HEK293 (cell line): Measurements from ENCODE around the gene MAGEC1.

ENCODE experiments used
- BCL11A ChIP-seq: fragments of 450-650 bp; formaldehyde crosslinking; IDR thresholded peaks from 2 replicates; pipeline ENCODE4 v1.5.1; 2016; ENCODE audit warnings: low read depth, missing biosample characterization, missing genetic modification characterization
- GFI1B ChIP-seq: fragments of 450-650 bp; formaldehyde crosslinking; IDR thresholded peaks from 2 replicates; pipeline ENCODE4 v1.5.1; 2016; ENCODE audit warnings: missing biosample characterization, missing genetic modification characterization
- KLF16 ChIP-seq: fragments of 450-650 bp; formaldehyde crosslinking; IDR thresholded peaks from 2 replicates; pipeline ENCODE4 v1.5.1; 2017; ENCODE audit warnings: missing biosample characterization, missing genetic modification characterization
- RBAK ChIP-seq: fragments of 450-650 bp; formaldehyde crosslinking; IDR thresholded peaks from 2 replicates; pipeline ENCODE4 v1.5.1; 2016; ENCODE audit warnings: missing biosample characterization, missing genetic modification characterization
- SALL2 ChIP-seq: fragments of 450-650 bp; formaldehyde crosslinking; IDR thresholded peaks from 2 replicates; pipeline ENCODE4 v1.5.0; 2017; ENCODE audit warnings: missing biosample characterization, mild to moderate bottlenecking, missing genetic modification characterization, borderline replicate concordance
- SP2 ChIP-seq: fragments of 450-650 bp; formaldehyde crosslinking; IDR thresholded peaks from 2 replicates; pipeline ENCODE4 v1.5.1; 2016; ENCODE audit warnings: missing biosample characterization, missing genetic modification characterization
- TRIM28 ChIP-seq: IDR thresholded peaks from 2 replicates; pipeline ENCODE4 v1.6.1; 2011; ENCODE audit warnings: low read length, control low read depth, borderline replicate concordance
- YY1 ChIP-seq: fragments of 450-650 bp; formaldehyde crosslinking; IDR thresholded peaks from 2 replicates; pipeline ENCODE4 v1.5.1; 2018; ENCODE audit warnings: missing biosample characterization, missing genetic modification characterization
- ZBTB11 ChIP-seq: fragments of 450-650 bp; formaldehyde crosslinking; conservative IDR thresholded peaks from 2 replicates; pipeline ENCODE4 v1.5.1; 2016; ENCODE audit warnings: low read depth, missing biosample characterization, missing genetic modification characterization
- ZBTB8A ChIP-seq: fragments of 450-650 bp; formaldehyde crosslinking; IDR thresholded peaks from 2 replicates; pipeline ENCODE4 v1.5.1; 2016; ENCODE audit warnings: missing biosample characterization, missing genetic modification characterization
- ZFP3 ChIP-seq: fragments of 450-650 bp; formaldehyde crosslinking; IDR thresholded peaks from 2 replicates; pipeline ENCODE4 v1.5.1; 2016; ENCODE audit warnings: low read depth, missing biosample characterization, missing genetic modification characterization
- ZNF211 ChIP-seq: fragments of 450-650 bp; formaldehyde crosslinking; IDR thresholded peaks from 2 replicates; pipeline ENCODE4 v1.5.1; 2016; ENCODE audit warnings: low read depth, missing biosample characterization, missing genetic modification characterization
- ZNF248 ChIP-seq: fragments of 450-650 bp; formaldehyde crosslinking; IDR thresholded peaks from 2 replicates; pipeline ENCODE4 v1.5.1; 2017; ENCODE audit warnings: missing biosample characterization, missing genetic modification characterization
- ZNF274 ChIP-seq, 2 experiments: fragments of 200-500 bp in 1 of 2; fragments of 450-650 bp in 1 of 2; sonication (Bioruptor generic) in 1 of 2; formaldehyde crosslinking in 1 of 2; IDR thresholded peaks; 2 replicates each; pipeline versions ENCODE4 v1.5.1 to v1.6.1; 2014 to 2016; ENCODE audit warnings: borderline replicate concordance in 1 of 2, inconsistent platforms in 1 of 2, low read length in 1 of 2, missing biosample characterization in 1 of 2, missing genetic modification characterization in 1 of 2
- ZNF341 ChIP-seq: fragments of 450-650 bp; formaldehyde crosslinking; IDR thresholded peaks from 2 replicates; pipeline ENCODE4; 2016; ENCODE audit warnings: low read depth, missing biosample characterization, missing genetic modification characterization
- ZNF366 ChIP-seq: fragments of 450-650 bp; formaldehyde crosslinking; conservative IDR thresholded peaks from 2 replicates; pipeline ENCODE4 v1.5.1; 2016; ENCODE audit warnings: missing biosample characterization, missing genetic modification characterization
- ZNF433 ChIP-seq: fragments of 450-650 bp; formaldehyde crosslinking; IDR thresholded peaks from 2 replicates; pipeline ENCODE4 v1.5.1; 2016; ENCODE audit warnings: missing biosample characterization, missing genetic modification characterization, low read depth
- ZNF48 ChIP-seq: fragments of 450-650 bp; formaldehyde crosslinking; IDR thresholded peaks from 2 replicates; pipeline ENCODE4 v1.5.1; 2016; ENCODE audit warnings: missing biosample characterization, missing genetic modification characterization
- ZNF510 ChIP-seq: fragments of 450-650 bp; formaldehyde crosslinking; IDR thresholded peaks from 2 replicates; pipeline ENCODE4 v1.5.1; 2018; ENCODE audit warnings: mild to moderate bottlenecking, missing genetic modification characterization, missing biosample characterization; ENCODE audit not compliant: insufficient replicate concordance
- ZNF518A ChIP-seq: fragments of 450-650 bp; formaldehyde crosslinking; conservative IDR thresholded peaks from 2 replicates; pipeline ENCODE4 v1.5.1; 2016; ENCODE audit warnings: low read depth, missing biosample characterization, missing genetic modification characterization
- ZNF521 ChIP-seq: fragments of 450-650 bp; formaldehyde crosslinking; IDR thresholded peaks from 2 replicates; pipeline ENCODE4 v1.5.1; 2017; ENCODE audit warnings: missing biosample characterization, mild to moderate bottlenecking, missing genetic modification characterization
- ZNF549 ChIP-seq: fragments of 450-650 bp; IDR thresholded peaks from 2 replicates; pipeline ENCODE4 v1.5.1; 2018; ENCODE audit warnings: missing biosample characterization, missing genetic modification characterization, mild to moderate bottlenecking, inconsistent platforms, moderate library complexity
- ZNF560 ChIP-seq: fragments of 450-650 bp; formaldehyde crosslinking; IDR thresholded peaks from 2 replicates; pipeline ENCODE4 v1.5.1; 2017; ENCODE audit warnings: missing biosample characterization, missing genetic modification characterization, borderline replicate concordance
- ZNF623 ChIP-seq: fragments of 450-650 bp; formaldehyde crosslinking; IDR thresholded peaks from 2 replicates; pipeline ENCODE4 v1.5.1; 2016; ENCODE audit warnings: missing biosample characterization, missing genetic modification characterization
- ZNF626 ChIP-seq: fragments of 450-650 bp; sonication (Bioruptor Pico); formaldehyde crosslinking; IDR thresholded peaks from 2 replicates; pipeline ENCODE4 v1.5.1; 2018; ENCODE audit warnings: missing biosample characterization, missing genetic modification characterization, inconsistent platforms
- ZNF670 ChIP-seq: fragments of 450-650 bp; formaldehyde crosslinking; IDR thresholded peaks from 2 replicates; pipeline ENCODE4 v1.5.1; 2016; ENCODE audit warnings: missing biosample characterization, missing genetic modification characterization, low read depth
- ZSCAN16 ChIP-seq: fragments of 450-650 bp; formaldehyde crosslinking; IDR thresholded peaks from 2 replicates; pipeline ENCODE4 v1.5.1; 2016; ENCODE audit warnings: missing biosample characterization, missing genetic modification characterization

MAGEC1 gene

DNA sequence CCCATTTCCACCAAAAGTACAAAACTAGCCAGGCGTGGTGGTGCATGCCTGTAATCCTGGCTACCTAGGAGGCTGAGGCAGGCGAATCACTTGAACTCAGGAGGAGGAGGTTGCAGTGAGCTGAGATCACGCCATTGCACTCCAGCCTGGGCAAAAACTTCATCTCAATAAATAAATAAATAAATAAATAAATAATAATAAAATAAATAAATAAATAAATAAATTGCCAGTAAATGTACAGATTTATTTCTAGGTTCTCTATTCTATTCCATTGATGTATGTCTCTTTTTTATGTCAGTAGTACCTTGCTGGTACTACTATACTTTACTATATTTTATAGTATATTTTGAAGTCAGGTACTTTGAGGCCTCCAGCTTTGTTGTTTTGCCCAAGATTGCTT, 43.7 kb downstream of the MAGEC1 start (continued):
- TF ChIP-seq ZNF274 (IDR thresholded peaks at IDR 0.05; ENCODE audit: low read length) (no peak), ZNF274 (tag by site-specific recombination; IDR thresholded peaks at IDR 0.05; ENCODE audit: borderline replicate concordance) (no peak), KLF16 (tag by site-specific recombination) (no peak), TRIM28 (no peak), ZNF549 (tag by site-specific recombination) (no peak), ZFP3 (tag by site-specific recombination) (no peak), ZNF670 (tag by site-specific recombination) (no peak), ZNF341 (tag by site-specific recombination) (no peak), GFI1B (tag by site-specific recombination) (no peak), ZNF366 (tag by site-specific recombination) (no peak), ZNF623 (peak; percentile 41; the same call in 1 of the 2 replicates), ZSCAN16 (tag by site-specific recombination) (no peak), ZNF626 (tag by site-specific recombination) (no peak), ZBTB8A (tag by site-specific recombination) (peak; percentile 41; the same call in 1 of the 2 replicates), ZBTB11 (tag by site-specific recombination) (peak; percentile 52), ZNF248 (no peak), ZNF521 (tag by site-specific recombination) (no peak), ZNF433 (tag by site-specific recombination) (no peak), ZNF518A (peak; percentile 60; the same call in 1 of the 2 replicates), BCL11A (tag by site-specific recombination) (no peak), RBAK (tag by site-specific recombination) (no peak), YY1 (no peak), ZNF560 (tag by site-specific recombination) (no peak), SALL2 (tag by site-specific recombination) (no peak), SP2 (tag by site-specific recombination) (no peak), ZNF510 (peak; percentile 21), ZNF211 (tag by site-specific recombination) (no peak), ZNF48 (no peak)
